GM12878 (cell line): Measurements from ENCODE around the gene DTNA. TPM values are rescaled to one million over a fixed set of nuclear protein-coding genes. Genes with fewer than 3 reads are reported as not detected.

ENCODE experiments used
- ATAC-seq: fragments of 200-7000 bp; cut with Tn5 transposase; 3 replicates; pipeline ENCODE4 v1.9.1; 2020; ENCODE audit warnings: mild to moderate bottlenecking, moderate library complexity
- BruUV-seq: library from RNA; stranded (reverse); fragments of 400-500 nt; replicated peaks from 2 replicates; lab custom pipeline; 2021; lab: Mats Ljungman, UMichigan
- CTCF ChIA-PET: fragments of 300-600 bp; sonication (Branson Sonifier 250); formaldehyde crosslinking; extraction: SDS; loops from one replicate; lab custom pipeline; 2021; ENCODE audit warnings: inconsistent platforms; lab: Yijun Ruan, JAX
- POLR2A ChIA-PET: fragments of 350-600 bp; formaldehyde crosslinking; extraction: SDS; loops from one replicate; lab custom pipeline; 2021; ENCODE audit warnings: inconsistent platforms; lab: Charles Lee
- RAD21 ChIA-PET: fragments of 300-600 bp; sonication (Branson Sonifier 250); formaldehyde crosslinking; loops from one replicate; lab custom pipeline; 2023; ENCODE audit warnings: antibody characterized with exemption; ENCODE audit not compliant: unreplicated experiment; lab: Charles Lee
- SMC1A ChIA-PET: fragments of 300-600 bp; sonication (Branson Sonifier 250); formaldehyde crosslinking; loops from one replicate; lab custom pipeline; 2023; ENCODE audit not compliant: unreplicated experiment, uncharacterized antibody; lab: Charles Lee
- DNase-seq: peaks from one replicate; pipeline ENCODE4 v3.0.0-alpha.2; 2011; ENCODE audit warnings: low read depth, low spot score
- FAIRE-seq: peaks from 3 replicates; lab custom pipeline; 2011; peaks lifted over from hg19 to GRCh38; lab: Jason Lieb, UNC
- H2AFZ ChIP-seq: 2 replicates; pipeline ENCODE4 v1.6.0; 2011; ENCODE audit warnings: low read depth, low read length, control low read depth; ENCODE audit not compliant: control insufficient read depth
- H3K27ac ChIP-seq: 2 replicates; pipeline ENCODE4 v1.5.1; 2011; ENCODE audit warnings: control low read depth; ENCODE audit not compliant: control insufficient read depth, insufficient read depth
- H3K27me3 ChIP-seq, 2 experiments: replicated peaks in 1 of 2; 2 replicates each; pipeline versions ENCODE4 v1.6.0 to v1.6.1; 2011; ENCODE audit warnings: low read length in 1 of 2; ENCODE audit not compliant: control insufficient read depth in 2 of 2, insufficient read depth in 2 of 2
- H3K36me3 ChIP-seq, 2 experiments: 2 replicates each; pipeline ENCODE4 v1.5.1; 2011; ENCODE audit warnings: low read length in 1 of 2; ENCODE audit not compliant: control insufficient read depth in 2 of 2, insufficient read depth in 2 of 2
- H3K4me1 ChIP-seq: 2 replicates; pipeline ENCODE4 v1.6.1; 2011; ENCODE audit warnings: mild to moderate bottlenecking, low read length, moderate library complexity, mixed read lengths; ENCODE audit not compliant: control insufficient read depth, insufficient read depth
- H3K4me2 ChIP-seq: 2 replicates; pipeline ENCODE4 v1.6.0; 2011; ENCODE audit warnings: control low read depth; ENCODE audit not compliant: control insufficient read depth, insufficient read depth
- H3K4me3 ChIP-seq: fragments of 200-600 bp; sonication (generic); 2 replicates; pipeline ENCODE4 v1.5.1; 2016
- H3K79me2 ChIP-seq: 2 replicates; pipeline ENCODE4 v1.6.0; 2011; ENCODE audit warnings: low read length; ENCODE audit not compliant: control insufficient read depth, insufficient read depth
- H3K9ac ChIP-seq: 2 replicates; pipeline ENCODE4 v1.8.0; 2011; ENCODE audit warnings: low read length, control low read depth, mixed read lengths; ENCODE audit not compliant: control insufficient read depth, insufficient read depth
- H3K9me3 ChIP-seq: replicated peaks from 3 replicates; pipeline ENCODE4 v1.5.1; 2011; ENCODE audit warnings: mild to moderate bottlenecking, low read length; ENCODE audit not compliant: control insufficient read depth, insufficient read depth
- H4K20me1 ChIP-seq: 2 replicates; pipeline ENCODE4 v1.6.0; 2011; ENCODE audit not compliant: control insufficient read depth, insufficient read depth
- ATF2 ChIP-seq: IDR thresholded peaks from 2 replicates; pipeline ENCODE4 v1.6.1; 2012; ENCODE audit warnings: low read length, inconsistent platforms
- ATF3 ChIP-seq: IDR thresholded peaks from 2 replicates; pipeline ENCODE4 v1.6.1; 2011; ENCODE audit warnings: low read depth, mild to moderate bottlenecking, low read length, moderate library complexity, borderline replicate concordance; ENCODE audit errors: extremely low read depth
- CEBPZ ChIP-seq: fragments of 150-350 bp; IDR thresholded peaks from 2 replicates; pipeline ENCODE4 v1.6.1; 2016; ENCODE audit warnings: low read depth, low read length
- EZH2 ChIP-seq: IDR thresholded peaks from 2 replicates; pipeline ENCODE4 v1.6.1; 2012; ENCODE audit warnings: low read depth, mild to moderate bottlenecking, control low read depth, inconsistent platforms, low read length, borderline replicate concordance; ENCODE audit not compliant: control insufficient read depth
- KAT2A ChIP-seq: conservative IDR thresholded peaks from 2 replicates; pipeline ENCODE4 v1.6.1; 2011; ENCODE audit warnings: low read depth, low read length; ENCODE audit not compliant: control insufficient read depth
- MXI1 ChIP-seq: fragments of 150-350 bp; IDR thresholded peaks from 2 replicates; pipeline ENCODE4 v1.6.1; 2011; ENCODE audit warnings: low read depth, mild to moderate bottlenecking, inconsistent platforms, low read length, improper control_type of control experiment
- POLR2AphosphoS5 ChIP-seq: IDR thresholded peaks from 2 replicates; pipeline ENCODE4 v1.6.1; 2011; ENCODE audit warnings: mild to moderate bottlenecking, low read length, inconsistent platforms
- RELB ChIP-seq: fragments of 450-650 bp; IDR thresholded peaks from 2 replicates; pipeline ENCODE4 v1.6.1; 2017; ENCODE audit warnings: low read depth, mild to moderate bottlenecking, moderate library complexity
- RFX5 ChIP-seq: IDR thresholded peaks from 2 replicates; pipeline ENCODE4 v1.6.1; 2011; ENCODE audit warnings: low read depth, low read length, improper control_type of control experiment
- SRF ChIP-seq, 2 experiments: IDR thresholded peaks; 2 replicates each; pipeline ENCODE4 v1.6.1; 2011; ENCODE audit warnings: low read depth in 2 of 2, low read length in 2 of 2, mild to moderate bottlenecking in 1 of 2, moderate library complexity in 1 of 2
- TCF12 ChIP-seq: IDR thresholded peaks from 2 replicates; pipeline ENCODE4 v1.6.1; 2011; ENCODE audit warnings: low read depth, mild to moderate bottlenecking, low read length
- ZNF622 ChIP-seq: fragments of 450-650 bp; IDR thresholded peaks from 2 replicates; pipeline ENCODE4 v1.6.1; 2017; ENCODE audit warnings: mild to moderate bottlenecking, inconsistent platforms
- WGBS: methylation state at CpG from one replicate; pipeline ENCODE4 v1.1.6; 2016; ENCODE audit warnings: low lambda C conversion rate; ENCODE audit not compliant: insufficient replicate concordance, insufficient coverage; ENCODE audit errors: missing lambda C conversion rate; 5-methylcytosine and 5-hydroxymethylcytosine counted together
- in situ Hi-C: fragments of 300-500 bp; cut with MboI; formaldehyde crosslinking; loops from 9 replicates; pipeline ENCODE4 v1.14.3; 2018; ENCODE audit warnings: mixed read lengths
- intact Hi-C: fragments of 100-400 bp; cut with micrococcal nuclease; formaldehyde crosslinking; loops from one replicate; pipeline ENCODE4 v1.14.2; 2022; ENCODE audit not compliant: unreplicated experiment
- polyA plus RNA-seq, 11 experiments: library from polyadenylated mRNA; depleted of rRNA in 4 of 11; unstranded in 6 of 11; stranded (reverse) in 5 of 11; fragments of >200 nt; fragmentation: Nextera tagmentation in 4 of 11; fragmentation: Illumina TruSeq in 1 of 11; extraction: Ambion mirVana in 4 of 11; extraction: Trizol in 1 of 11; gene quantifications; 1 replicate in 1 of 11; 2 replicates in 10 of 11; pipeline versions ENCODE4 v1.2.1 to v1.2.3, GENCODE V29; 2011 to 2016; ENCODE audit warnings: inconsistent platforms in 2 of 11, missing spikeins in 2 of 11, low read depth in 1 of 11
- total RNA-seq, 4 experiments: library from RNA; depleted of rRNA in 3 of 4; stranded (reverse); fragments of >200 nt in 3 of 4; fragmentation: Illumina TruSeq in 1 of 4; extraction: Trizol in 1 of 4; gene quantifications; 2 replicates each; pipeline versions ENCODE4 v1.2.1 to v1.2.3, GENCODE V29; 2013 to 2021

The DTNA gene
- total and polyA plus RNA-seq, 10 of the 15 experiments (the other 5 are each of a cell fraction or from before 2014, with no cell fraction given): 0.26 to 8.6 (median 0.53) TPM

- POLR2A ChIA-PET: no interaction called here
- Histone ChIP-seq H3K27me3 (no peaks in the 10 kb centered on the region), H2AFZ (no peak overlapping the region), H3K4me2 (no peak overlapping the region), H4K20me1 (no peaks in the 10 kb centered on the region), H3K4me1 (no peaks in the 10 kb centered on the region), H3K79me2 (no peaks in the 10 kb centered on the region), H3K36me3 (no peaks in the 10 kb centered on the region), H3K4me3 (no peak overlapping the region), H3K9ac (no peak overlapping the region), H3K9me3 (no peaks in the 10 kb centered on the region), H3K27ac (no peak overlapping the region)
- intact Hi-C loops: no loop called here
- in situ Hi-C loops: no loop called here
- RAD21 ChIA-PET: no interaction called here
- 45% methylated on average over 5 of the region's 5 CpGs for WGBS
- TF ChIP-seq TCF12 (no peak), SRF (IDR thresholded peaks at IDR 0.05; ENCODE audit: low read depth in 2 of 2, low read length in 2 of 2) (no peak), RFX5 (no peak), CEBPZ (no peak), MXI1 (no peak), EZH2 (no peak), ZNF622 (no peak), ATF3 (no peak), ATF2 (no peak), POLR2AphosphoS5 (no peak), KAT2A (no peak), RELB (no peak)
- CTCF ChIA-PET: interaction anchor here (0.8 to 1.5 kb wide), 3 partner anchors 9 to 433 kb away, joined by 3 to 5 read pairs (median 4); no protein-coding TSS in a partner anchor
- no peak for ATAC-seq
- no peak for FAIRE-seq
- SMC1A ChIA-PET: interaction anchor here (1.0 to 1.4 kb wide), 4 partner anchors 9 to 60 kb away, joined by 3 read pairs; no protein-coding TSS in a partner anchor
- no peak for DNase-seq
- no TSS peak for BruUV-seq
Observed at GRCh38 chr18:34754300-34754699, 44.2 kb downstream of the DTNA start.
